VCaP (cell line): Measurements from ENCODE around the gene SIPA1L3.

Experiments used
- H3K27ac ChIP-seq: fragments of 450-650 bp; 2 replicates; pipeline ENCODE4 v1.5.1; 2017
- CTCF ChIP-seq: fragments of 450-650 bp; conservative IDR thresholded peaks from 2 replicates; pipeline ENCODE4 v1.5.1; 2017; ENCODE audit warnings: mild to moderate bottlenecking, moderate library complexity

The SIPA1L3 gene

GRCh38 chr19:38165335-38165734 is 258.3 kb downstream of the SIPA1L3 start:
- no peak for TF ChIP-seq CTCF
- H3K27ac ChIP-seq, result no peak overlapping the region

GRCh38 chr19:38168637-38169036 is 261.6 kb downstream of the SIPA1L3 start:
- no peak overlapping the region for H3K27ac ChIP-seq
- TF ChIP-seq CTCF, result no peak

- H3K27ac ChIP-seq, result no peak overlapping the region
- TF ChIP-seq CTCF, result no peak
These were observed 263.3 kb downstream of the SIPA1L3 start for GRCh38 chr19:38170334-38170733.

- no peak overlapping the region for H3K27ac ChIP-seq
- no peak for TF ChIP-seq CTCF
These were observed 265.0 kb downstream of the SIPA1L3 start for GRCh38 chr19:38172001-38172400.

- H3K27ac ChIP-seq, result no peak overlapping the region
- no peak for TF ChIP-seq CTCF
These were observed 266.5 kb downstream of the SIPA1L3 start for GRCh38 chr19:38173291-38174041.

- no peak for TF ChIP-seq CTCF
- H3K27ac ChIP-seq, result no peak overlapping the region
These were observed 268.4 kb downstream of the SIPA1L3 start for GRCh38 chr19:38175422-38175821.

- no peak for TF ChIP-seq CTCF
- no peak overlapping the region for H3K27ac ChIP-seq
These were observed 273.1 kb downstream of the SIPA1L3 start for GRCh38 chr19:38180071-38180470.
